Measurements from ENCODE around the gene LMF1. TPM values are rescaled to one million over a fixed set of nuclear protein-coding genes. Genes with fewer than 3 reads are reported as not detected.

LMF1 gene
- total RNA-seq, 1 donor from 2014 or later, result 2.1 TPM

DNA sequence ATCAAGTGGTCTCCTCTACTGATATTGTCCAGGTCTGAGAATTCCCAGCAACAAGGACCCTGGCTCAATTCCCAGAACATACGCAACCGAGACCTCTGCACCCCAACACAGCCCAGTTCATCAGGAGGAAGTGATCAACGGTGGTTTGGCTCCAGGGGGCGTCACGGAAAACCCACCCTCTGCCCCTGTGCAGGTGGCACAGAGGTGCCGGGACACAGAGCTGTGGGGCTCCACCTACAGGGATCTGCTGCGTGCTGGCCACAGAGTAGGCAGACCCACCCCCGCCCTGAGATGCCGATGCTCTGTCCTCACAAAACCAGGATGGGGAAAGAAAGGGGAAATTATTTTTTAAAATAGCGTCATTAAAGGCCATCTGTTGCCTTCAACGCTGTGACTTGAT is 69.6 kb downstream of the LMF1 start:
- Histone ChIP-seq H3K27me3 (ENCODE audit: control insufficient read depth, insufficient read depth, low read length) (no peaks in the 10 kb centered on the region), H3K4me3 (ENCODE audit: low read depth, low read length) (no peak overlapping the region), H3K36me3 (ENCODE audit: control insufficient read depth, insufficient read depth, low read length) (no peaks in the 10 kb centered on the region)
- TF ChIP-seq, protein P1, sequence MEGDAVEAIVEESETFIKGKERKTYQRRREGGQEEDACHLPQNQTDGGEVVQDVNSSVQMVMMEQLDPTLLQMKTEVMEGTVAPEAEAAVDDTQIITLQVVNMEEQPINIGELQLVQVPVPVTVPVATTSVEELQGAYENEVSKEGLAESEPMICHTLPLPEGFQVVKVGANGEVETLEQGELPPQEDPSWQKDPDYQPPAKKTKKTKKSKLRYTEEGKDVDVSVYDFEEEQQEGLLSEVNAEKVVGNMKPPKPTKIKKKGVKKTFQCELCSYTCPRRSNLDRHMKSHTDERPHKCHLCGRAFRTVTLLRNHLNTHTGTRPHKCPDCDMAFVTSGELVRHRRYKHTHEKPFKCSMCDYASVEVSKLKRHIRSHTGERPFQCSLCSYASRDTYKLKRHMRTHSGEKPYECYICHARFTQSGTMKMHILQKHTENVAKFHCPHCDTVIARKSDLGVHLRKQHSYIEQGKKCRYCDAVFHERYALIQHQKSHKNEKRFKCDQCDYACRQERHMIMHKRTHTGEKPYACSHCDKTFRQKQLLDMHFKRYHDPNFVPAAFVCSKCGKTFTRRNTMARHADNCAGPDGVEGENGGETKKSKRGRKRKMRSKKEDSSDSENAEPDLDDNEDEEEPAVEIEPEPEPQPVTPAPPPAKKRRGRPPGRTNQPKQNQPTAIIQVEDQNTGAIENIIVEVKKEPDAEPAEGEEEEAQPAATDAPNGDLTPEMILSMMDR (IDR thresholded peaks at IDR 0.05; ENCODE audit: insufficient read depth, low read length, severe bottlenecking), result no peak
- FAIRE-seq (no peak), DNase-seq (ENCODE audit: low read depth) (no peak)

DNA sequence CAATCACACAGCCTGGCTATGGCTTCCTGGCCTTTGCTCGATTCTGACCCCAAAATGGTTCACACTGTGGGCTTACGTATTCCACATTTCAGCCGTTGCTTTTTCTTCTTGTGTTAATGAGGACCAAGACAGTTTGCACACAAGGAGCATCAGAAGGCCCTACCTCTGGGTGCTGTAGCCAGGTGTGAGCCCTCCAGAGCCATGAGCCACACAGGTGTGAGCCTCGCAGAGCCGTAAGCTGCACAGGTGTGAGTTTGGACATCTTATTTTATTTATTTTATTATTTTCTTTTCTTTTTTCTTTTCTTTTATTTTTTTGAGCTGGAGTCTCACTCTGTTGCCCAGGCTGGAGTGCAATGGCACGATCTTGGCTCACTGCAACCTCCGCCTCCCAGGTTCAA is 70.6 kb downstream of the LMF1 start:
- no peak for DNase-seq (ENCODE audit: low read depth)
- TF ChIP-seq, protein P1 (IDR thresholded peaks at IDR 0.05; ENCODE audit: insufficient read depth, low read length, severe bottlenecking), result no peak
- no peak for FAIRE-seq
- Histone ChIP-seq H3K36me3 (ENCODE audit: control insufficient read depth, insufficient read depth, low read length) (no peaks in the 10 kb centered on the region), H3K4me3 (ENCODE audit: low read depth, low read length) (no peak overlapping the region), H3K27me3 (ENCODE audit: control insufficient read depth, insufficient read depth, low read length) (no peaks in the 10 kb centered on the region)

DNA sequence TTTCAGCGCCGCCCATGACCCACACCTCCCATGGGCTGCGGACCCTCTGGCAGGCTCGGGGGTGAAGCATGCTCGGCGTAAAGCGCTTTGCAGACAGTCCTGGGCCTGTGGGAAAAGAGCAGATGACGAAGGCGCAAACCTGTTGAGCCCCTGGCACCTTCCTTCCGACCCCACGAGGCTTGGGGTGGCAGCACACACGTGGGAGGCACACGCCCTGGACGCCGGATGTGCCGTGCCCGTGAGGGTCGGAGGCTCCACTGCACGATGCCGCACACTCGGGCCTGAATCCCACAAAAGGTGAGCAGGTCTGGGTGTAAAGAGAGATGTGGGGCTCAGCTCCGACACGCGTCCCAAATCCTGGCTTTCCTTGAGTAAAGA is 71.1 kb downstream of the LMF1 start:
- Histone ChIP-seq H3K36me3 (ENCODE audit: control insufficient read depth, insufficient read depth, low read length) (no peaks in the 10 kb centered on the region), H3K4me3 (ENCODE audit: low read depth, low read length) (no peak overlapping the region), H3K27me3 (ENCODE audit: control insufficient read depth, insufficient read depth, low read length) (no peaks in the 10 kb centered on the region)
- FAIRE-seq (no peak), DNase-seq (ENCODE audit: low read depth) (no peak)
- TF ChIP-seq, protein P1 (IDR thresholded peaks at IDR 0.05; ENCODE audit: insufficient read depth, low read length, severe bottlenecking), result no peak

DNA sequence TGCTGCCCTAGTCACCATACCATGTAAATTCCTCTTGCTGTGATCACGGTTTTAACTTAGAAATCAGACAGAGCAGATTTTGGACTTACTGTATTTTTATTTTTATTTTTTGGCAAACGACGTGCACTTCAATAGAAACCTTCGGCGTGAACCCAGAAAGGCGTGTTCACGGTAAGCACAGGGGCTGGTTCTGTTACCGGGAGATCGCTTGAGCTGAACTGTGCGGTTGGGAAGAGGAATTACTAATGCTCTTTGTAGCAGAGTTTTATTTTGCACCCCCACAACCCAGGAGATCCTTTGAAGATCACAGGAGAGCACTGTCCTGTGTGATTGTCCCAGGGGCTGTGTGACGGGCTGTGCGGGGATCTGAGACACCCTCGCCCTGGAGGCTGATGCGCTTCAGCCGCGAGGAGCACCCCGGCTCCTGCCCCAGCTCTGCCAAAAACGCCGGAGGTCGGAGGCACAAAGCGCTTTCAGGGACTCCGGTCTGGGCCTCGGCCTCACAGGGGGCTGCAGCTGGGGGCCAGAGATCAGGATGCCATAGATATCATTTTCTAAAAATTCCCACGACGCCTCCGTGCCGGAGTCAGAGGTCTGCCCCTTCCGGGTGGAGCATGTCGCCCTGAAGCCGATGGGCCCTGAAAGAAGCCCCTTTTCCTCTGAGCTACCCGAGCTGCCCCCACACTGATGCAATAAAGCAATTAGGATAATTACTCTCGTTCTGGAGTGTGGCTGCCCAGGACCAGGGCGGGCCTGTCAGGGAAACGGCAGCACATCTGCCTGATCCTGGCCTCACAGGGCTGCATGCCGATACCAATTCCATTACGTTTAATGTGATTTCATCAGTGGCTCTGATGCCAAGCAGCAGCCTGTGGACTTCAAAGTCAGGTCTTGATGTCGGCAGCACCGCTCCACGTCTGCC is 71.8 kb downstream of the LMF1 start:
- DNase-seq (ENCODE audit: low read depth) (no peak), FAIRE-seq (no peak)
- Histone ChIP-seq H3K4me3 (ENCODE audit: low read depth, low read length) (no peak overlapping the region), H3K27me3 (ENCODE audit: control insufficient read depth, insufficient read depth, low read length) (no peaks in the 10 kb centered on the region), H3K36me3 (ENCODE audit: control insufficient read depth, insufficient read depth, low read length) (no peaks in the 10 kb centered on the region)
- TF ChIP-seq, protein P1 (IDR thresholded peaks at IDR 0.05; ENCODE audit: insufficient read depth, low read length, severe bottlenecking), result no peak

DNA sequence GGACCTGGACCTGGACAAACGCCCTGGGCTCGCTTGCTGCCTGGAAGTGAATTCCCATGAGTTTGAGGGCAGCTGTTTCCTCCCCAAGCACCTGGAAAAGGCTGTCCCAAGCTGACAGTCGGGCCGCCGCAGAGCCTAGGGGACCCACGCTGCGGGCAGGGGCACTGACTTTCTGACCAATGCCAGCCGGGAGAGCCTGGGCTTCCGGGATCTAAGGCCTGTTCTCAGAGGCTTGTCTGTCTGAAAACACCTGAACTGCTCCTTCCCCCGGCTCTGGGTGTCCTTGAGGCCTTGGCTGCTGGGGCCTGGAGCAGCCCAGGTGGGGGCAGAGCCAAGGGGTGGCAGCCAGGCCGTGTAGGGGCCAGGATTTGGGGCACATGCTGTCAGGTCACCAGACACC is 72.6 kb downstream of the LMF1 start:
- DNase-seq (ENCODE audit: low read depth) (no peak), FAIRE-seq (no peak)
- TF ChIP-seq, protein P1 (IDR thresholded peaks at IDR 0.05; ENCODE audit: insufficient read depth, low read length, severe bottlenecking), result no peak
- H3K27me3 ChIP-seq (ENCODE audit: control insufficient read depth, insufficient read depth, low read length), result no peaks in the 10 kb centered on the region
- H3K4me3 ChIP-seq (ENCODE audit: low read depth, low read length), result no peak overlapping the region
- no peaks in the 10 kb centered on the region for H3K36me3 ChIP-seq (ENCODE audit: control insufficient read depth, insufficient read depth, low read length)
